GM23338 (cell line): ENCODE measurements around the gene CFHR2. TPM values are rescaled to one million over a fixed set of nuclear protein-coding genes. Genes with fewer than 3 reads are reported as not detected.
"Not testable (repeated sequence)": the region's sequence is repeated elsewhere in the genome, so short reads cannot be mapped to it uniquely, and the experiment has no call there.

ENCODE experiments used
- ATAC-seq: fragments of 200-7000 bp; cut with Tn5 transposase; 3 replicates; pipeline ENCODE4 v1.9.1; 2020
- DNase-seq: peaks from one replicate; pipeline ENCODE4 v3.0.0-alpha.2; 2015; ENCODE audit warnings: low spot score
- H2AFZ ChIP-seq: fragments of 200-600 bp; sonication (generic); 2 replicates; pipeline ENCODE4 v1.8.0; 2016; ENCODE audit warnings: antibody characterized with exemption, mild to moderate bottlenecking, moderate library complexity
- H3F3A ChIP-seq: fragments of 200-600 bp; sonication (generic); replicated peaks from 2 replicates; pipeline ENCODE4 v1.8.0; 2017; ENCODE audit warnings: antibody characterized with exemption, mixed run types, low read depth
- H3K27ac ChIP-seq: fragments of 200-600 bp; sonication (generic); 2 replicates; pipeline ENCODE4 v1.6.1; 2016; ENCODE audit warnings: low read depth
- H3K27me3 ChIP-seq: fragments of 200-600 bp; sonication (generic); 2 replicates; pipeline ENCODE4 v1.8.0; 2016; ENCODE audit warnings: mild to moderate bottlenecking, mixed run types, moderate library complexity; ENCODE audit not compliant: insufficient read depth
- H3K36me3 ChIP-seq: fragments of 200-600 bp; sonication (generic); 2 replicates; pipeline ENCODE4 v1.8.0; 2016; ENCODE audit warnings: mild to moderate bottlenecking; ENCODE audit not compliant: insufficient read depth
- H3K4me1 ChIP-seq: fragments of 200-600 bp; sonication (generic); 2 replicates; pipeline ENCODE4 v1.8.0; 2016; ENCODE audit warnings: mild to moderate bottlenecking, moderate library complexity; ENCODE audit not compliant: insufficient read depth
- H3K4me2 ChIP-seq: fragments of 200-600 bp; sonication (generic); 2 replicates; pipeline ENCODE4 v1.7.1; 2017; ENCODE audit warnings: mixed run types
- H3K4me3 ChIP-seq: fragments of 200-600 bp; sonication (generic); 2 replicates; pipeline ENCODE4 v1.6.1; 2016; ENCODE audit warnings: mixed run types
- H3K79me2 ChIP-seq: fragments of 200-600 bp; sonication (generic); replicated peaks from 2 replicates; pipeline ENCODE4 v1.8.0; 2017; ENCODE audit warnings: mild to moderate bottlenecking; ENCODE audit not compliant: insufficient read depth
- H3K9me2 ChIP-seq: fragments of 200-600 bp; sonication (generic); 2 replicates; pipeline ENCODE4 v1.8.0; 2017; ENCODE audit not compliant: insufficient read depth
- H4K20me1 ChIP-seq: fragments of 200-600 bp; sonication (generic); replicated peaks from 2 replicates; pipeline ENCODE4 v1.8.0; 2017; ENCODE audit warnings: mild to moderate bottlenecking; ENCODE audit not compliant: insufficient read depth
- H3K27ac Mint-ChIP-seq: 2 replicates; pipeline ENCODE4 v1.8.0; 2020; ENCODE audit warnings: inconsistent platforms, mild to moderate bottlenecking, moderate library complexity, mixed read lengths
- H3K27me3 Mint-ChIP-seq: 3 replicates; pipeline ENCODE4 v1.8.0; 2022; ENCODE audit warnings: low read depth, mild to moderate bottlenecking, moderate library complexity, mixed read lengths, inconsistent platforms; ENCODE audit not compliant: insufficient read depth, poor library complexity
- H3K36me3 Mint-ChIP-seq: 3 replicates; pipeline ENCODE4 v1.8.0; 2021; ENCODE audit warnings: low read depth, mild to moderate bottlenecking, inconsistent platforms, moderate library complexity, mixed read lengths
- H3K4me1 Mint-ChIP-seq: 3 replicates; pipeline ENCODE4 v1.8.0; 2020; ENCODE audit warnings: mild to moderate bottlenecking, inconsistent platforms, mixed read lengths
- H3K4me3 Mint-ChIP-seq: 3 replicates; pipeline ENCODE4 v1.8.0; 2021; ENCODE audit warnings: moderate library complexity, mild to moderate bottlenecking, inconsistent platforms, mixed read lengths
- H3K9me3 Mint-ChIP-seq: 3 replicates; pipeline ENCODE4 v1.8.0; 2020; ENCODE audit warnings: moderate library complexity, mild to moderate bottlenecking, inconsistent platforms, mixed read lengths
- CTCF ChIP-seq, 2 experiments: fragments of 200-600 bp in 1 of 2; sonication (generic) in 1 of 2; conservative IDR thresholded peaks; 2 replicates each; pipeline versions ENCODE4 v1.5.1 to v1.6.1; 2016 to 2017; ENCODE audit warnings: antibody characterized with exemption in 2 of 2, low read depth in 2 of 2, mild to moderate bottlenecking in 2 of 2, moderate library complexity in 1 of 2
- EZH2 ChIP-seq: fragments of 200-600 bp; sonication (generic); IDR thresholded peaks from one replicate; pipeline ENCODE4 v1.8.0; 2017; ENCODE audit warnings: antibody characterized with exemption, mild to moderate bottlenecking, low read depth; ENCODE audit not compliant: unreplicated experiment
- EZH2phosphoT487 ChIP-seq: fragments of 200-600 bp; sonication (generic); IDR thresholded peaks from one replicate; pipeline ENCODE4 v1.8.1; 2018; ENCODE audit warnings: antibody characterized with exemption; ENCODE audit not compliant: unreplicated experiment
- JUNB ChIP-seq: IDR thresholded peaks from one replicate; pipeline ENCODE4 v1.6.1; 2016; ENCODE audit warnings: antibody characterized with exemption; ENCODE audit not compliant: unreplicated experiment
- ZNF114 ChIP-seq: fragments of 250-450 bp; sonication (Bioruptor Pico); IDR thresholded peaks from 2 replicates; pipeline ENCODE4 v1.5.0; 2020; ENCODE audit warnings: mild to moderate bottlenecking, moderate library complexity
- polyA plus RNA-seq: library from polyadenylated mRNA; unstranded; fragments of >200 nt; fragmentation: Nextera tagmentation; extraction: Ambion mirVana; gene quantifications from 2 replicates; pipeline ENCODE4 v1.2.1, GENCODE V29; 2016
- total RNA-seq: library from RNA; depleted of rRNA; stranded (reverse); fragments of >200 nt; shearing (Covaris generic); gene quantifications from 2 replicates; pipeline ENCODE4 v1.2.3, GENCODE V29; 2014

CFHR2 gene
- total and polyA plus RNA-seq, 2 experiments from 2014 or later: not detected

- TF ChIP-seq CTCF (conservative IDR thresholded peaks at IDR 0.05; ENCODE audit: low read depth in 2 of 2) (peak; percentile 26 to 79; a peak in 3 of 4 replicates), EZH2 (no peak), EZH2phosphoT487 (no peak), JUNB (no peak)
- no peaks in the 10 kb centered on the region for H3K4me1 ChIP-seq
- H3K4me1 Mint-ChIP-seq: no peaks in the 10 kb centered on the region
- ATAC-seq (peak; percentile 80), DNase-seq (peak; percentile 42)
- H3K27me3 Mint-ChIP-seq: no peaks in the 10 kb centered on the region
- no peak overlapping the region for H3K27ac Mint-ChIP-seq
- no peak overlapping the region for H3K4me3 ChIP-seq
- H3K36me3 Mint-ChIP-seq: no peaks in the 10 kb centered on the region; the same call in 2 of the 3 replicates
- no peaks in the 10 kb centered on the region for H4K20me1 ChIP-seq
- H3K4me2 ChIP-seq: no peak overlapping the region
- H3F3A ChIP-seq: no peaks in the 10 kb centered on the region
- no peak overlapping the region for H3K27ac ChIP-seq
- H3K4me3 Mint-ChIP-seq: no peak overlapping the region
- no peaks in the 10 kb centered on the region for H3K27me3 ChIP-seq
- no peaks in the 10 kb centered on the region for H3K9me2 ChIP-seq
- no peaks in the 10 kb centered on the region for H3K79me2 ChIP-seq
- H2AFZ ChIP-seq: 0 out of 2 replicates have a peak overlapping the region, but pooled peaks have one; percentile 7
- H3K9me3 Mint-ChIP-seq: no peaks in the 10 kb centered on the region; the same call in 2 of the 3 replicates
- no peaks in the 10 kb centered on the region for H3K36me3 ChIP-seq
Measured at GRCh38 chr1:196933531-196934189, 9.9 kb upstream of the CFHR2 start.

GRCh38 chr1:196941474-196941873 is 2.1 kb upstream of the CFHR2 start:
- not testable (repeated sequence) for ATAC-seq, H3K36me3 Mint-ChIP-seq, H3K27me3 Mint-ChIP-seq, H3K27me3 ChIP-seq, H3K4me1 Mint-ChIP-seq, H3F3A ChIP-seq, H3K36me3 ChIP-seq, H3K4me2 ChIP-seq, H3K4me1 ChIP-seq, H3K27ac Mint-ChIP-seq, H3K4me3 ChIP-seq, H4K20me1 ChIP-seq, H3K79me2 ChIP-seq, H3K27ac ChIP-seq, H3K9me2 ChIP-seq, H3K9me3 Mint-ChIP-seq, H2AFZ ChIP-seq, H3K4me3 Mint-ChIP-seq
- DNase-seq: peak; percentile 8

GRCh38 chr1:196951711-196952394 is 8.3 kb downstream of the CFHR2 start:
- no peaks in the 10 kb centered on the region for H3K36me3 Mint-ChIP-seq
- H3K9me3 Mint-ChIP-seq: no peaks in the 10 kb centered on the region
- peaks cover 5% of the 10 kb centered on the region; the same call in 1 of the 2 replicates for H3K9me2 ChIP-seq
- DNase-seq: no peak
- H4K20me1 ChIP-seq: no peaks in the 10 kb centered on the region
- H3K27ac Mint-ChIP-seq: no peak overlapping the region
- H3K27ac ChIP-seq: no peak overlapping the region
- no peaks in the 10 kb centered on the region for H3F3A ChIP-seq
- H3K27me3 Mint-ChIP-seq: no peaks in the 10 kb centered on the region
- H3K36me3 ChIP-seq: no peaks in the 10 kb centered on the region
- H3K79me2 ChIP-seq: no peaks in the 10 kb centered on the region
- no peak for ATAC-seq
- no peak overlapping the region for H3K4me3 ChIP-seq
- no peaks in the 10 kb centered on the region for H3K27me3 ChIP-seq
- no peaks in the 10 kb centered on the region for H3K4me1 ChIP-seq
- H3K4me1 Mint-ChIP-seq: peaks cover 2% of the 10 kb centered on the region; the same call in 1 of the 3 replicates
- H3K4me2 ChIP-seq: no peak overlapping the region
- no peak overlapping the region for H2AFZ ChIP-seq
- no peak overlapping the region for H3K4me3 Mint-ChIP-seq
- TF ChIP-seq CTCF (conservative IDR thresholded peaks at IDR 0.05; ENCODE audit: low read depth in 2 of 2): no peak
- no peak for TF ChIP-seq ZNF114 (CRISPR knock-in tag)
- TF ChIP-seq JUNB: no peak
